Uterus (tissue), 4 donors: ENCODE data around the gene REXO1. TPM values are rescaled to one million over a fixed set of nuclear protein-coding genes. Genes with fewer than 3 reads are reported as not detected.

Experiments
- DNase-seq, 2 donors: peaks; one replicate each; pipeline ENCODE4 v3.0.0-alpha.2; 2019 to 2020
- H3K27ac ChIP-seq, 2 donors: fragments of 200-600 bp; sonication (generic); 1 replicate in 1 of 2; 2 replicates in 1 of 2; pipeline ENCODE4 v1.5.1; 2016 to 2018
- H3K27me3 ChIP-seq, 2 donors: fragments of 200-600 bp; sonication (generic); one replicate each; pipeline ENCODE4 v1.5.1; 2018 to 2019; ENCODE audit warnings: control low read depth in 1 of 2
- H3K36me3 ChIP-seq, 2 donors: fragments of 200-600 bp; sonication (generic); one replicate each; pipeline ENCODE4 v1.5.1; 2019; ENCODE audit warnings: control low read depth in 1 of 2
- H3K4me1 ChIP-seq, 2 donors: fragments of 200-600 bp; sonication (generic); one replicate each; pipeline ENCODE4 v1.5.1; 2018 to 2019; ENCODE audit warnings: control low read depth in 1 of 2
- H3K4me3 ChIP-seq, 2 donors: fragments of 200-600 bp; sonication (generic); 1 replicate in 1 of 2; 2 replicates in 1 of 2; pipeline ENCODE4 v1.5.1; 2018 to 2019; ENCODE audit warnings: mild to moderate bottlenecking in 1 of 2
- H3K9me3 ChIP-seq, 2 donors: fragments of 200-600 bp; sonication (generic); one replicate each; pipeline ENCODE4 v1.5.1; 2019; ENCODE audit warnings: control low read depth in 1 of 2
- CTCF ChIP-seq, 4 experiments: fragments of 200-600 bp in 2 of 4; fragments of 450-650 bp in 2 of 4; sonication (generic) in 2 of 4; IDR thresholded peaks; one replicate each; pipeline ENCODE4 v1.5.1; 2016 to 2019; ENCODE audit warnings: antibody characterized with exemption in 4 of 4, mild to moderate bottlenecking in 2 of 4, moderate library complexity in 1 of 4
- POLR2A ChIP-seq, 2 donors: fragments of 450-650 bp; IDR thresholded peaks; one replicate each; pipeline ENCODE4 v1.6.1; 2016; ENCODE audit warnings: antibody characterized with exemption in 2 of 2, mild to moderate bottlenecking in 1 of 2, moderate library complexity in 1 of 2
- intact Hi-C: fragments of 100-400 bp; cut with DNase I; formaldehyde crosslinking; loops from one replicate; pipeline ENCODE4 v1.15.1; 2023; ENCODE audit warnings: low total_unique reads
- total RNA-seq, 4 donors: library from RNA; depleted of rRNA in 3 of 4; stranded (reverse); fragments of >200 nt in 3 of 4; gene quantifications; one replicate each; pipeline versions ENCODE4 v1.1.0 to v1.2.4, GENCODE V29; 2014 to 2023
- donor health status: DM: yes; HTN: yes; CAD: no.

The REXO1 gene
- total RNA-seq, 4 donors from 2014 or later: 1.5 to 67.4 (median 25.1) TPM

GRCh38 chr19:1815605-1816529 is 32.4 kb downstream of the REXO1 start:
- H3K9me3 ChIP-seq: no peaks in the 10 kb centered on the region
- intact Hi-C loops: no loop called here

GRCh38 chr19:1814833-1815604 is 33.3 kb downstream of the REXO1 start:
- Histone ChIP-seq H3K27ac (no peak overlapping the region), H3K27me3 (no peaks in the 10 kb centered on the region), H3K36me3 (no peaks in the 10 kb centered on the region), H3K4me1 (peaks cover 0 to 16% of the 10 kb centered on the region in 2 donors), H3K4me3 (no peak overlapping the region), H3K9me3 (no peaks in the 10 kb centered on the region)
- TF ChIP-seq CTCF (IDR thresholded peaks at IDR 0.05) (no peak), POLR2A (IDR thresholded peaks at IDR 0.05) (no peak)
- no peak for DNase-seq
- intact Hi-C loops: no loop called here

More at GRCh38 chr19:1815605-1816529, 32.4 kb downstream of the REXO1 start:
- peaks cover 0 to 16% of the 10 kb centered on the region in 2 donors for H3K4me1 ChIP-seq
- no peak overlapping the region for H3K27ac ChIP-seq
- H3K36me3 ChIP-seq: no peaks in the 10 kb centered on the region
- no peak overlapping the region for H3K4me3 ChIP-seq
- no peak for DNase-seq
- TF ChIP-seq POLR2A (IDR thresholded peaks at IDR 0.05): no peak
- no peak for TF ChIP-seq CTCF (IDR thresholded peaks at IDR 0.05)
- no peaks in the 10 kb centered on the region for H3K27me3 ChIP-seq

GRCh38 chr19:1814391-1814790 is 33.9 kb downstream of the REXO1 start:
- TF ChIP-seq POLR2A (IDR thresholded peaks at IDR 0.05) (no peak), CTCF (IDR thresholded peaks at IDR 0.05) (no peak)
- no peaks in the 10 kb centered on the region for H3K27me3 ChIP-seq
- no peaks in the 10 kb centered on the region for H3K9me3 ChIP-seq
- no peaks in the 10 kb centered on the region for H3K36me3 ChIP-seq
- intact Hi-C loops: no loop called here
- H3K4me3 ChIP-seq: no peak overlapping the region
- peaks cover 0 to 16% of the 10 kb centered on the region in 2 donors for H3K4me1 ChIP-seq
- DNase-seq: no peak
- no peak overlapping the region for H3K27ac ChIP-seq

- Histone ChIP-seq H3K9me3 (no peaks in the 10 kb centered on the region), H3K4me3 (peak overlapping the region in 1 of 2 donors; percentile 26), H3K27me3 (no peaks in the 10 kb centered on the region), H3K27ac (no peak overlapping the region), H3K4me1 (peaks cover 0 to 16% of the 10 kb centered on the region in 2 donors), H3K36me3 (no peaks in the 10 kb centered on the region)
- intact Hi-C loops: no loop called here
- no peak for TF ChIP-seq POLR2A (IDR thresholded peaks at IDR 0.05)
- no peak for TF ChIP-seq CTCF (IDR thresholded peaks at IDR 0.05)
- peak in 1 of 2 donors; percentile 13 for DNase-seq
Measured at GRCh38 chr19:1813192-1814182, 34.8 kb downstream of the REXO1 start.
